NCI-H1930 (cell line): ENCODE measurements around the gene SRL.
"Not testable (repeated sequence)": the region's sequence is repeated elsewhere in the genome, so short reads cannot be mapped to it uniquely, and the experiment has no call there.

Experiments used
- DNase-seq, 2 experiments: peaks; one replicate each; lab custom pipeline; 2025; lab: John Stamatoyannopoulos, UW

Gene SRL

DNA sequence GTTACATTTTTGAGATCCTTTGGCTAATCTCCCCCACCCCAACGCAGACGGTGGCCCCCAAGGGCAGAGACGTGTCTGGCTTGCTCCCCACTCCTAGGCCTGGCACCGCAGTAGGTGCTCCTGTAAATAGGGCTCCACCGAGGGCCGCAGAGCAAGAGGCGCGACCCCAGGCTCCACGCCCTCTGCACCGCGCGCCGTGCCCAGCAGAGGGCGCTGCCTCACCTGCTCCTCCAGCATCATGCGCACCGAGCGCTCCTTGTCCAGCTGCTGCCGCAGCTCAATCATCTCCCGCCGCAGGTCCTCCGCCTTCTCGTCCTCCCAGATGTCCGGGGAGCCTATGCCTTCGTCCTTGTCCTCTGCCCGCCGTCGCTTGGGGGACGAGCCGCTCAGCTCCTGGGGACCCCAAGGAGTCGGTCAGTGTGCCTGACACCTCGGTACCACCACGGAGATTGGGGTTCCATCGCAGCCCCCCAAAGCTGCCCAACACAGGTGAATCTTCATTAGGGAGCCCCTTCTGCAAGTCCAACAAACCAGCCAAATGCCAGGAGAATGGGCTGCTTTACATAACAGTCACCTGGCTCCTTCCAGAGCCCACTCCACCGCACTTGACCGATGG lies 19.8 kb upstream of the SRL start:
- DNase-seq, result no peak

DNA sequence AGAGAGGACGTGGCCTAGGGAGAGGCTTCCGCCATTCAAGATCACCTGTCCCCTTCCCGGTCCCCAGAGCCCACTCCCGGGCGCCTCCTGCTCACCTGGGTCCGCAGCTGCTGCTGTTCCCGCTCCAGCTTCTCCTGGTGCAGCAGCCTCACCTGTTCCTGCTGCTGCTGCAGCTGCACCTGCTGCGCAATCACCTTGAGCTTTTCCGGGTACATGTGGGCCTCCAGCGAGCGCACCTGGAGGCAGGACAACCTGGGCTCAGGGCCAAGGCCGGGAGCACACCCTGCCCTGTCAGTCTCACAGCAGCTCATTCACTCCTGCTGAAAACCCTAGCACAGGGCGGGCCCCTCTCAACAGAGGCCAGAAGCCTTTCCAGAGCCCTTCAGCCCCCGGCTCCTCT lies 18.5 kb upstream of the SRL start:
- DNase-seq, result no peak

DNA sequence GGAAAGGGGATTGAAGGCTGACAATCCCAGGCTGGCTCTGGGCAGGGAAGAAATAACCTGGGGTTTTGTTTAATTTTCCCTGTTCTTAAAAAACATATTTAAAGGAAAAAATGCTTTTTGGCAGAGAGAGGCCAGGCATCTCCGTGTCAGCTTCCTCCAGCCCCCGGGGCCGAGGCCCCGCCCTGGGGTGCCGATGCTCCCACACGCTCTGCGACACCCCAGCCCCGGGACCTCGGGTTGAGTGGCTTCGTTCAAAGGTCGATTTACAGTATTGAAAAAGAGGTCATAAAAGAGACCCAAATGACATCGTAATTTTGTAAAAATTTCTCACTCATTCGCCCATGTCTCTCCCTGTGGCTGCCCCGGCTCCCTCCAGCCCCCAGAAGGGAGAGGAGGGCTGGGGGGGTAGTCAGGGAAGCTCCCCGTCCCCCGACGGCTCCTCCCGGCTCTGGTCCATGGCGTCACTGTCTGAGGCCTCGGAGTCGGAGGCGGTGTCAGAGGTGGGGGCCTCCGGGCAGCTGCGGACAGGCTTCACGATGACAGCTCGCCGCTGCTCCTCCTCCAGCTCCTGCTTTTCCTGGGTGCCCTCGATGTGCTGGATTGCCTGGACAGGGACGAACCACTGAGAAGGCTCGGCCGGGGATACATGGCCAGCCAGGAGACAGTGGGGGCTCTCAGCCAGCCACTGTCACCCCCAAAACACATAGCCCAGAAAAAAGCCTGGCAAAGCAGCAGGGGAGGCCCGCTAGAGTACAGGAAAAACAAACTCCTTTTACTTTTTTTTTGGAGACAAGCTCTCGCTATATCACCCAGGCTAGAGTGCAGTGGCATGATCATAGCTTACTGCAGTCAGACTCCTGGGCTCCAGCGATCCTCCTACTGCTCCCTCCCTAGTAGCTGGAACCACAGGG lies 16.0 kb upstream of the SRL start:
- no peak for DNase-seq

DNA sequence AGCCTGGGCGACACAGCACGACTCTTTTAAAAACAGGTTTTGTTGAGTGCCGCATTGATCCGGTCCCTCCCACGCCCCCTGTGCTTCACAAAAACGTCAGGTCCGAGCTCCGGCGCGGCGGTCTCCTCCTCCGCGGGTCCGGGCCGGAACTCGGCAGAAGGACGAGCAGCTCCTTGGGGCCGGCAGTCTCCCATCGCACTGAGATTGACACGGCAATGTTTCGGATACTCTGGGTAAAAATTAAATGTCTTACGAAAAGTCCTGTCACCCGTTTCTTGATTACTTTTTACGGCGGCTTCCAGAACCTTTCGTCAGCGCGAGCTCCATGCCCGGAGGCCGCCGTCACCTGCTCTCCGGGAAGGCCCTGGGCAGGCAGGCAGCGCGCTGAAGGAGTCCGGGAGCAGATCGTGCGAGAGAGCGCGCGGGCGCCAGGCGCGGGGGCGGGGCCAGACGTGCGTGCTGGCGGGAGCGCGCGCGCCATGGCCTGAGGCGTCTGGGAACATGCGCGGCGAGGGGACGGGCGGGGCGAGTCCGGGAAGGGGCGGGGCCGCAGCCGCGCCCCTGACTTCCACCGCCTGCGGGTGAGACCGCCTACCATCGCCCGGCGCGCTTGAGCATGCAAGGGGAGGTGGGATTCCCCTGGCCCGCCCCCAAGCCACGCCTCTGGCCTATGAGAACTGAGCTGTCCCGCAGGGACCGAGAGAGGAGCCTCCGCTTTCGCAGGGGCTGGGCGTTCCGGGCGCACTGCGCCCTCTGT lies 11.7 kb upstream of the SRL start:
- DNase-seq, result peak; percentile 99 to 100

DNA sequence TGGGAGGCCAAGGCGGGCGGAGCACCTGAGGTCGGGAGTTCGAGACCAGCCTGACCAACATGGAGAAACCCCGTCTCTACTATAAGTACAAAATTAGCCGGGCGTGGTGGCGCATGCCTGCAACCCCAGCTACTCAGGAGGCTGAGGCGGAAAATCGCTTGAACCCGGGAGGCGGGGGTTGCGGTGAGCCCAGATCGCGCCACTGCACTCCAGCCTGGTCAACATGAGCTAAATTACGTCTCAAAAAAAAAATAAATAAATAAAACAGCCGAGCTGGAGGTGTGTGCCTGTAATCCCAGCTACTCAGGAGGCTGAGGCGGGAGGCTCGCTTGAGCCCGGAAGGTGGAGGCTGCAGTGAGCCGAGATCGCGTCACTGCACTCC lies 11.1 kb upstream of the SRL start:
- DNase-seq, result not testable (repeated sequence)

DNA sequence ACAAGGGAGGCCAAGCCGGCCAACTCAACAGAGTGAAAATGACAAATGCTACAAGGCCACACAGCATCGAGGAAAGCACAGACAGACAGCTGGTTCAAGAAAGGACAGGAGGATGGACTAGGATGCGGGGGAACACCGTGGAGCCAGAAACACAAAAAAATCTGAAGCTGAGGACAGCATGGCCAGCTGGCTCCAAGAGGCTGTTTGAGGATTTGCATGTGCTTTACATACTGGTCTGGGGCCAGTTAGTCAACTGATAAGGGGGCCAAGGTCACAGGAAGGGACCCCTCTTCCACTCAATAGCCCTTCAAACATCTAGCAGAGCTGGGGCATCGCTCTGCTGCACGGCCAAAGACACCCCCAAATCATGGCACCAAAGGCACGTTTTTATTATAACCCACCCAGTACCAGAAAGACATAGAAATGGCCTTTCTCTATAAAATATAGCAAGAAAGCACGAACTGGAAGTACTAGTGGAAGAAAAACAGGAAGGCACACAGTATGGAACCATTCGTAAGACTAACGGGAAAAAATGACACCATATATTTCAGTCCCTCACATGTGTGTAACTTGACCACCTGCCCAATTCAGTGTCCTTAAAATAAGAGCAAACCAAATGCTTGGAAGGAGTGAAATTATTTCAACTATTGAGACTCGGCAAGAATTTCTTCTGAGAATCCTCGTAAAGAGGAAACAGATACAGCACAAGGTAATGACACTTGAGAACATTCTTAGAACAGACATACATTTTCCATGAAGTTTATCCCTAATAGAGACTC lies 7.8 kb upstream of the SRL start:
- DNase-seq, result no peak

DNA sequence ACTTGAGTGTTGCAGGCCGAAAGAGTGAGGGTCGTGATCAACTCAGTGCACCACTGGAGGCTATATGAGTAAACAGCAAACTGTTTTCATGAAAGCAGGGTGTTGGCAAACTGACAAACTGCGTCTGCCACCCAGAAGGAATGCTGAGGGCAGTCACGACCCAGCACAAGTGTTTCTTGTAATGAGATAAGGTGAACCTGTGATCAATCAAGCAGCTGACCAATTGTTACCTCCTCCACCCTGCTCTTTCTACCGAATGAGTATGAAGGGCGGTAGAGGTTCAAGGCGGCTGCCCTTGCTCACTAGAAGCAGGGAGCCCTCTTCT lies 5.5 kb upstream of the SRL start:
- DNase-seq, result no peak

DNA sequence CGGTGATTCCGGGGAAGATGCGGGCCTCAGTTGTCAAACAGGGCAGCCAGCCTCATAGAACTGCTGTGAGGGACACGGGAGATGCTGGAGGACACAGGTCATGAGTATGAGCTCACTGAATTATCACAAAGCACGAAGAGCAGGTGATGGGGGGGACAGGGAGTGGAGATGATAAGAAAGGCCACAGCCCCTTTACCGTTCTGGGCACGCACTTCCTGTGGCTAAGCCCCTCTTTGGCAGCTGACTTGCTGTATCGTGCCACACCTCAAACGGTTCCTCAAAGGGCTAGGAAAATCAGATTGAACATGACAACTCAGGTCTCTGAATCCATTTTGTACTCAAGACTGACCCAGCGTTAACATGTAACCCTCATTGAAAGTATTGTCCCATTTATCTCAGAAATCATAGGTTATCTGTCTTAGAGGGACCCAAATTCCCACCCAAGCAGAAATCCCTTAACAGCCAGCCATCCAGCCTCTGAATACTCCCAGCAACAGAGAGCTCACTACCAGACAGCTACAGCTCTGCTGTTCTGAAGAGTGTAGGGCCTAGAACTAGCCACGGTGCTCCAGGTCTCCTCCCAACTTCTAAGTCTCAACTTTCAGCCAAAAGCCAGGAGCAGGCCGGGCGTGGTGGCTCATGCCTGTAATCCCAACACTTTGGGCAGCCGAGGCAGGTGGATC lies 5.0 kb upstream of the SRL start:
- no peak for DNase-seq

DNA sequence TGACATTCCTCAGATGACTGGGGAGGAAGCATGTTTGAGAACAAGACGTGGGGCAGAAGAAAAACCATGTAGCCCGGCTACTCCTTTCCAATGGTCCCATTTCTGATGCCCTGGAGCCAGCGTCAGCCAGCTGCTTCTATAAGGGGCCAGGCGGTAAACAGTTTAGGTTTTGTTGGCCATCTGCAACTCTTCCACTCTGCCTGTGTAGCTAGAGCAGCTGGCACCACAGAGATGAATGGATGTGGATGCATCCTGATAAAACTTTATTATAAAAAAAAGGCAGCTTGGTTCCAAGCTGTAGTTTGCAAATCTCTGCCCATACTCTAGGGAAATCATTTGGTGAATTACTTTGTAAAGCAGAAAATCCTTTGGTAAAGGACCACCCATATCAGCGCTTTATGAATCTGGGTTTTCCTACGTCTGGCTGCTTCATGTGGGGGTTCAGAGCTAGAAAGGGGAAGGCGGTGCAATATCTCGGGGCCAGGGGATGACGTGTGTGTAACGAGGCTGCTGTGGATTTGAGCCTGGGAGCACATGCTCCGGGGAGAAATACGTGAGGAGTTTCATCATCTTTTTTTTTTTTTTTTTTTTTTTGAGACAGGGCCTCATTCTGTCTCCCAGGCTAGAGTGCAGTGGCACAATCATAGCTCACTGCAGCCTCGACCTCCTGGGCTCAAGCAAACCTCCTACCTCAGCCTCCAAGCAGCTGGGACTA lies 3.4 kb upstream of the SRL start:
- no peak for DNase-seq

DNA sequence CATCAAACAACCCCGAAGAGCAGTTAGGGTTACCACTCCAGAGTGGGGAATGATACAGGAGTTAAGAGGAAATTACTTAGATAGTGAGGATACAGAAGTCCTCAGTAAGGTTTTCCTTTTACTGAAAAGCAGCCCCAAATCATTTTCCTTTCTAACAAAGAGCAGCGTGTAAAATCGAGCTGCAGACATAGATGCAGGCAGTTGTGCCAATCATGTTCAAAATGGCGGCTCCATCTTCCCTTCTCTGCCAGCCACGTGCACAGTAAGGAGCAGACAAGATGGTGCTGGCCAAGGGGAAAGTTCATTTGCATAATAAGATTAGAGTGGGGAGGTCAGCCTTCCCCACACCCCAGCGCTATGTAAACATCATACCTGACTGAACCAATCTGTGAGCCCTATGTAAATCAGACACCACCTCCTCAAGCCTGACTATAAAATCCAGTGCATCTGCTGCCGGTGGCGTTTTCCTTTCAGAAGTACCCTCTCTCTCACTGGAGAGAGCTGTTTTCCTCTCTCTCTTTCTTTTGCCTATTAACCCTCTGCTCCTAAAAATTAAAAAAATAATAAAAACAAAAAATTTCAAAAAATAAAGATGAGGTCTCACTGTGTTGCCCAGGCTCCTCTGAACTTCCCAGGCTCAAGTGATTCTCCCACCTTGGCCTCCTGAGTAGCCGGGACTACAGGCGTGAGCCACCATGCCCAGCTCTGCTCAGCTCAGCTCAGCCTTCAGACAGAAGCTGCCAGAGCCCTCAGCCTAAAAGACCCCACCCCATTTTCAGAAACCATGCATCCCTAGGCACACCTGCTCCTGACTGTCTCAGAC lies 2.6 kb upstream of the SRL start:
- peak; percentile 61 to 72 for DNase-seq

DNA sequence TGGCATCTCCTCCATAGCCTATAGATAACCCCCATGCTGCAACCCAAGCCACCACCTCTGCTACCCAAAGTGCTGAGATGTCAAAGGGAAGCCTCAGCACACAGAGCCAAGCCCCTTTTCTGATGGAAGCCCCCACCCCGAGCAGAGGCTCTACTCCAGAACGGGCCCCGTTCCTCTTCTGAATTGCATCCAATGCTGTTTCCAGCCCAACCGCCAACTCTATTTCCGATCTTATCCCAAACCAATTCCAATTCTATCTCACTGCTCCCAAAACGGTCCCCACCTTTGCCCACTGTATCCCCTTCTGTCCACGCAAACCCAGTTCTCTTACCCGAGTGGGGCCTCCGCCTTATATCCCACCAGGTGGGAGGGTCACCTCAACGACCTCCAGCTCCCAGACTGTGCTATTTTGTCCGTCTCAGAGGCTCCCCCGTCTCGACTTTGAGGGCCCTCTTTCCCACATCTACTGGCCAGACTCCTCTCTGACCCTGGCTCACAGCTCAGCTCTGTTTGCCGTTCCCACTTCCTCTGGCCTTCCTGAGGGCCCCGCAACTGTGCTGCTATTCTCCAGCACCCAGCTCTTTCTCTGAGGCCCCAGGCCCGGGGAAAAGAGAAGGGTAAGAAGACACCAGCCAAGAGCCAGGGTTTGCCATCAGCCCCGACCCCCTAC lies 487 bp downstream of the SRL start:
- DNase-seq, result no peak

DNA sequence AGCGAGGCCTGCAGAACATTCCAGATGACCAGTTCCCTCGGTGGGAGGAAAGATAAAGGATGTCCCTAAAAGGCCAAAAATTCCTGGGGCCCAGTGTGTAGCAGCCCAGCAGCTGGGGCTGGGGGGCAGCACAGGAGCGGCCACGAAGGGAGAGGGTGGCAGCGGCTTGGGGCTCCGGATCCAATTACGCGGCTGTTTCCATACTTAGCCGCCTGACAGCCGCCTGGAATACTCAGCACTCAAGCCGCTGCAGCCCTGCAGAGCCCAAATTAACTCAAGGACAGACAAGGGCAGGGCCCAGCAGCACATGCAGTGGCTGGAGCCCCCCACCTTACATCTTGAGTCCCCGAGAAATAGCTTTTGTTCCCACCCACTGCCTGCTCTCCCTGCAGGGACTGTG lies 1.3 kb downstream of the SRL start:
- no peak for DNase-seq

DNA sequence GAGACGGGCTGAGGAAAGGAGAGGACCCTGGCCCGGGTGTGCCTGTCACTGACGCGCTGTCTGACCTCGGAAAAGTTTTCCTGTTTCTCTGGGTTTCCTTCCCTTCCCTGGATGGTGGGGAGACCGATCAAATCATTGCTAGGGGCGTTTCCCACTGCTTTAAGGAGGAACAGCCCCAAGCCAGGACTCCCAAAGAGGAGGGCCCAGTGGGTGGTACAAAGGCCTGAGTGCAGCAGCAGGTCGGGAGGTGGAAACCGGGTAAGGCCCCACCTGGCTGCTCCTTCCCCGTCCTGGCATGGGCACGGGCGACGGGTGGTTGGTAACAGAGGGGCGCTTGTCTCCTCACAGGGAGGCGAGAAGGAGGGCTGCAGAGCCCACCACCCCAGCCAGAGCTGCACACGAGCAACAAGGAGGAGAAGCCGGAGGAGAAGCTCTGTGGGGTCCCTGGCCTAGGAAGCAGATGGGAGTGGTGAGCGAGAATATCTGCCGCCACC lies 2.2 kb downstream of the SRL start:
- DNase-seq, result no peak

DNA sequence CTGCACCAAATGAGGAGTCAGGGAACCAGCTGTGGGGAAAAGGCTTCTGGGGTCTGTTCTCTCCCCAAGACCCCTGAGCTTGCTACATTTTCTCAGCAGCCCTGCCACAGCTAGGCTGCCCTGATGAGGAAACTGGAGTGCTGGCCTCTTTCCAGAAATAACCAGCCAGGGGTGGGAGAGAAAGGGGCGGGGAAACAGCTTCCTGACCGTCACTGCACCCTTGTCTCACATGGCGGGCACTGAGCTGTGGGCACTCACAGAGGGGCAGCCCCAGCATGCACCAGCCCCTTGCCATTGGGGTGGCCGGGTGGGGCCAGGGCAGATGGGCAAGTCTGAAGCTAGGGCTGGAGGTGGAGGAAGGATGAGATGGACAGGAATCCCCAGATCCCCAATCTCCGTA lies 2.9 kb downstream of the SRL start:
- no peak for DNase-seq

DNA sequence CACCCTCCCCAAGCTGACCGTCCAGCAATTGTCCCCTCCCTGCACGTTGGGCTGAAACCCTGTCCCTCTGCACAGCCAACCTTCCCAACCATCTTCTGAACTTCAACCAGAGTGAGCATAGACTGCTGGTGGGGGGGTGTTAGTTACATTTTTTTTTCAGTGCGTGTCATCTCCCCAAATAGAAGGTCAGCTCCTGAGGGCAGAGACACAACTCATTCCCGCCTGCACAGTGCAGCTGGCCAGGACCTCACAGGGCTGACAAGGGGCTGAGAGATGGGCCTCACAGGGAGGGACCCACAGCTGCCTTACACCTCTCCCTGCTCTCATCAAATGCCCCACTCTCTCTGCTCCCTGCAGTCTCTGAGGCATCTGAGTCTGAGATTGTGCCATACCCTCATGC lies 8.4 kb downstream of the SRL start:
- DNase-seq, result no peak

DNA sequence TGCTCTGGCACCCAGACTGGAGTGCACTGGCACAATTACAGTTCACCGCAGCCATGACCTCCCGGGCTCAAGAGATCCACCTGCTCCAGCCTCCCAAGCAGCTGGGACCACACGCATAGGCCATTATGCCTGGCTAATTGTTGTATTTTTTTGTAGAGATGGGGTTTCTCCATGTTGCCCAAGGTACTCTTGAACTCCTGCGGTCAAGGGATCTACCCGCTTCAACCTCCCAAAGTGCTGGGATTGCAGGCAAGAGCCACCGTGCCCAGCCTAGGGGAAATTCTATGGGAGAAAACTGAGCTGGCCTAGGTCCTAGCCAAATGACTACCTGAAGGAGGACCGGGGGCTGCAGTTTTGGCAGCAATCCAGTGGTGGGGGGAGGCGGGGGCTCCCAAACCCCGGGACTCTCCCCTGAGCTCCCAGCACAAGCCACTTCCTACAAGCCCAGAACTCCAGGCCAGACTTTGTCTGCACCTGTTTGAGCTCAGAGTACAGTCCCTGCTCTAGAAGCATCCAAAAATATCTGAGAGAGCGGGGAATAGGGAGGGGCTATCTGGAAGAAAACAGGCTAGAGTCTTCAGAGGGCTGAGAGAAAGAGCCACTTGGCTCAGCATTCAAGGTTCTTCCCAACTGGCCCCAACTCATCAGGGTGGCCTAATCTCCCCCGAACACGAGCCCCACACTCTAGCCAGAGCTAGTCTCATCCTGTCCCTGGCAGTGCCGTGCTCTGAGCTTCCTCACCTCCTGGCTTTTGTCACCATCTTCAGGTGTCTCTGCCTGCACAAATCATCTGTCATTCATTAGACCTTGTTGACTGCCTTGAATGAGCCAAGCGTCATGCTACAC lies 9.1 kb downstream of the SRL start:
- DNase-seq, result no peak

DNA sequence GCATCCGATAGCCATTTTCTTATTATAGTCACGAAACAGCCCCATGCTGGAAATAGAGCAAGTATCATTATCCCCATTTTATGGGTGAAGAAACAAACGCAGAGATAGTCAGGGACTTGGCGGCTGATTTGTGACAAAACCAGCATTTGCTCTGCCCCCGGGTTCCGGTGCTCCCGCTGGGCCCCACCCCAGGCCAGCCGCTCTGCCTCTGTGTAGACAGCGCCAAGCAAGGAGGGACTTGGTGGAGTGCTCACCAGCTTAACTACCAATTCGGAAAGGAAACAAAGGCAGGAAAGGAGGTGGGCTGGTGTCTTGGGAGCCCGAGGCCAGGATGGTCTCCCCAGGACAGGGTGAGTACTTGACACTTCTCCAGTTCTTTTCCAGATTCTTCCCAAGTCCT lies 10.0 kb downstream of the SRL start:
- DNase-seq, result no peak

DNA sequence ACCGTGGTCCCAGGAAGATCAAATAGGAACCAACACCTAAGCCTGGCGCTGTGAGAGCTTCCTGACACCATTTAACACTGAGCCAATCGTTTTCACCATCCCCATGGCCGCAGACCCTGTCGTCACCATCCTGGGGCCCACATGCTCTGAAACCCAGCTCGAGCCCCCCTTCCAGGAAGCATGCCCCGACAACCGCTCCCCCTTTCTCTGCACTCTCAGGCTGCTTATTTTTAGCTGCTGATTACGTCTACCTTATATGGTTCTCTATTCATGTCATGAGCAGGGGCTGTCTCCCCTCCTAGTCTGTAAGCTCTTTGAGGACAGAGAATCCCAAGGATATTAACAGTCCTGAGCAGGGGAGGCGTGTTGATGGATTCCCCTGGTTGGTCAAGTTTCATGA lies 10.5 kb downstream of the SRL start:
- no peak for DNase-seq

DNA sequence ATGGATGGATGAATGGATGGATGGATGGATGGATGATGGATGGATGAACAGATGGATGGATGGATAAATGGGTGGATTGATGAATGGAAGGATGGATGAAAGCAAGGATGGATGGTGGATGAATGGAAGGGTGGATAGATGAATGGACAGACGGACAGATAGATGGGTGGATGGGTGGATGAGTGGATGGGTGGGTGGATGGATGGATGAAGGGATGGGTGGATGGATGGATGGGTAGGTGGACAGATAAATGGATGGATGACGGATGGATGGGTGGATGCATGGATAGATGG lies 14.9 kb downstream of the SRL start:
- DNase-seq, result no peak
